K562 (cell line): ENCODE measurements around the gene NPHP1. TPM values are rescaled to one million over a fixed set of nuclear protein-coding genes. Genes with fewer than 3 reads are reported as not detected.
"Not testable (repeated sequence)": the region's sequence is repeated elsewhere in the genome, so short reads cannot be mapped to it uniquely, and the experiment has no call there.

ENCODE experiments used
- ATAC-seq: fragments of 200-7000 bp; cut with Tn5 transposase; 3 replicates; pipeline ENCODE4 v1.9.1; 2020; ENCODE audit warnings: moderate library complexity
- BruUV-seq: library from RNA; stranded (reverse); fragments of 400-500 nt; replicated peaks from 2 replicates; lab custom pipeline; 2021; lab: Mats Ljungman, UMichigan
- CTCF ChIA-PET: fragments of 300-600 bp; formaldehyde crosslinking; extraction: SDS; loops from one replicate; lab custom pipeline; 2021; ENCODE audit warnings: low intra/inter-chr PET ratio; lab: Yijun Ruan, JAX
- POLR2A ChIA-PET: fragments of 300-600, 350-650 bp; sonication (Branson Sonifier 250); formaldehyde crosslinking; extraction: SDS; loops from one replicate; lab custom pipeline; 2021; ENCODE audit warnings: antibody characterized with exemption, inconsistent platforms; lab: Yijun Ruan, JAX
- DNase-seq, 4 experiments: peaks; one replicate each; pipeline versions ENCODE4 v3.0.0 to v3.0.0-alpha.2; 2011 to 2018; ENCODE audit warnings: low spot score in 3 of 4, mixed read lengths in 3 of 4; ENCODE audit errors: extremely low read depth in 1 of 4
- FAIRE-seq: peaks from 2 replicates; lab custom pipeline; 2011; peaks lifted over from hg19 to GRCh38; lab: Jason Lieb, UNC
- H2AFZ ChIP-seq: 2 replicates; pipeline ENCODE4 v1.6.0; 2011; ENCODE audit warnings: low read depth, low read length, control low read depth, inconsistent platforms
- H3K27ac ChIP-seq: fragments of 200-600 bp; 3 replicates; pipeline ENCODE4 v1.8.0; 2011; ENCODE audit warnings: low read depth, mild to moderate bottlenecking, control low read depth, inconsistent platforms, low read length, moderate library complexity, mixed read lengths; ENCODE audit errors: extremely low read depth
- H3K27me3 ChIP-seq, 2 experiments: fragments of 300-600 bp in 1 of 2; 2 replicates in 1 of 2; 3 replicates in 1 of 2; pipeline versions ENCODE4 v1.6.0 to v1.8.0; 2011; ENCODE audit warnings: inconsistent platforms in 2 of 2, low read length in 2 of 2, mild to moderate bottlenecking in 1 of 2, mixed read lengths in 1 of 2, moderate library complexity in 1 of 2; ENCODE audit not compliant: control insufficient read depth in 2 of 2, insufficient read depth in 2 of 2
- H3K36me3 ChIP-seq: fragments of 300-600 bp; 3 replicates; pipeline ENCODE4 v1.8.0; 2011; ENCODE audit warnings: mild to moderate bottlenecking, low read length, inconsistent platforms; ENCODE audit not compliant: control insufficient read depth, insufficient read depth
- H3K4me1 ChIP-seq, 2 experiments: fragments of 200-600 bp in 1 of 2; replicated peaks in 1 of 2; 2 replicates in 1 of 2; 3 replicates in 1 of 2; pipeline versions ENCODE4 v1.5.1 to v1.8.0; 2011; ENCODE audit warnings: inconsistent platforms in 2 of 2, low read length in 2 of 2, mild to moderate bottlenecking in 1 of 2, mixed read lengths in 1 of 2, moderate library complexity in 1 of 2; ENCODE audit not compliant: control insufficient read depth in 2 of 2, insufficient read depth in 2 of 2
- H3K4me2 ChIP-seq: 2 replicates; pipeline ENCODE4 v1.6.1; 2011; ENCODE audit warnings: low read length, control low read depth, inconsistent platforms, mixed read lengths; ENCODE audit not compliant: insufficient read depth
- H3K4me3 ChIP-seq: fragments of 200-600 bp; sonication (generic), shearing (Covaris generic); 2 replicates; pipeline ENCODE4 v1.5.1; 2016; ENCODE audit warnings: control low read depth, inconsistent platforms
- H3K79me2 ChIP-seq: fragments of 200-600 bp; 3 replicates; pipeline ENCODE4 v1.8.0; 2011; ENCODE audit warnings: low read length, inconsistent platforms; ENCODE audit not compliant: control insufficient read depth, insufficient read depth
- H3K9ac ChIP-seq, 2 experiments: 2 replicates each; pipeline versions ENCODE4 v1.6.0 to v1.6.1; 2011; ENCODE audit warnings: low read depth in 2 of 2, low read length in 2 of 2, control low read depth in 1 of 2, inconsistent platforms in 1 of 2, mild to moderate bottlenecking in 1 of 2, mixed read lengths in 1 of 2; ENCODE audit not compliant: insufficient read depth in 1 of 2
- H3K9me1 ChIP-seq: one replicate; pipeline ENCODE4 v1.6.0; 2011; ENCODE audit warnings: inconsistent platforms, mild to moderate bottlenecking, low read length, moderate library complexity; ENCODE audit not compliant: control insufficient read depth, insufficient read depth
- H3K9me3 ChIP-seq: replicated peaks from 2 replicates; pipeline ENCODE4 v1.5.1; 2011; ENCODE audit warnings: low read depth, low read length, inconsistent platforms; ENCODE audit not compliant: control insufficient read depth, insufficient read depth
- H4K20me1 ChIP-seq: replicated peaks from 2 replicates; pipeline ENCODE4 v1.6.1; 2011; ENCODE audit warnings: low read length, inconsistent platforms, mixed read lengths; ENCODE audit not compliant: control insufficient read depth, insufficient read depth
- WGBS: fragments of 100-300 bp; shearing (Covaris generic); methylation state at CpG from one replicate; pipeline ENCODE4 v1.1.6; 2016; ENCODE audit warnings: low coverage, mixed read lengths; ENCODE audit not compliant: insufficient coverage; ENCODE audit errors: missing lambda C conversion rate; 5-methylcytosine and 5-hydroxymethylcytosine counted together
- in situ Hi-C: fragments of 300-500 bp; cut with MboI; formaldehyde crosslinking; loops from 4 replicates; pipeline ENCODE4 v1.15.0; 2018; ENCODE audit warnings: inconsistent platforms, mixed read lengths
- intact Hi-C: fragments of 100-400 bp; cut with micrococcal nuclease; formaldehyde crosslinking; loops from 2 replicates; pipeline ENCODE4 v1.14.2; 2022
- polyA plus RNA-seq, 8 experiments: library from polyadenylated mRNA; depleted of rRNA in 4 of 8; stranded (reverse) in 5 of 8; unstranded in 3 of 8; fragments of >200 nt; fragmentation: Nextera tagmentation in 2 of 8; fragmentation: Illumina TruSeq in 1 of 8; extraction: Ambion mirVana in 2 of 8; extraction: Trizol in 1 of 8; gene quantifications; 2 replicates each; pipeline versions ENCODE4 v1.2.1 to v1.2.3, GENCODE V29; 2011 to 2014; ENCODE audit warnings: inconsistent platforms in 1 of 8, missing spikeins in 1 of 8
- total RNA-seq, 7 experiments: library from RNA; depleted of rRNA in 6 of 7; stranded (reverse); fragments of >200 nt in 6 of 7; fragmentation: Illumina TruSeq in 2 of 7; extraction: Trizol in 2 of 7; gene quantifications; 2 replicates each; pipeline versions ENCODE4 v1.2.1 to v1.2.3, GENCODE V29; 2011 to 2021; ENCODE audit warnings: low replicate concordance in 1 of 7

The NPHP1 gene
- total and polyA plus RNA-seq, 9 of the 15 experiments (the other 6 are each of a cell fraction or from before 2014, with no cell fraction given) = 0.11 to 0.32 (median 0.20) TPM; not detected in 5

DNA sequence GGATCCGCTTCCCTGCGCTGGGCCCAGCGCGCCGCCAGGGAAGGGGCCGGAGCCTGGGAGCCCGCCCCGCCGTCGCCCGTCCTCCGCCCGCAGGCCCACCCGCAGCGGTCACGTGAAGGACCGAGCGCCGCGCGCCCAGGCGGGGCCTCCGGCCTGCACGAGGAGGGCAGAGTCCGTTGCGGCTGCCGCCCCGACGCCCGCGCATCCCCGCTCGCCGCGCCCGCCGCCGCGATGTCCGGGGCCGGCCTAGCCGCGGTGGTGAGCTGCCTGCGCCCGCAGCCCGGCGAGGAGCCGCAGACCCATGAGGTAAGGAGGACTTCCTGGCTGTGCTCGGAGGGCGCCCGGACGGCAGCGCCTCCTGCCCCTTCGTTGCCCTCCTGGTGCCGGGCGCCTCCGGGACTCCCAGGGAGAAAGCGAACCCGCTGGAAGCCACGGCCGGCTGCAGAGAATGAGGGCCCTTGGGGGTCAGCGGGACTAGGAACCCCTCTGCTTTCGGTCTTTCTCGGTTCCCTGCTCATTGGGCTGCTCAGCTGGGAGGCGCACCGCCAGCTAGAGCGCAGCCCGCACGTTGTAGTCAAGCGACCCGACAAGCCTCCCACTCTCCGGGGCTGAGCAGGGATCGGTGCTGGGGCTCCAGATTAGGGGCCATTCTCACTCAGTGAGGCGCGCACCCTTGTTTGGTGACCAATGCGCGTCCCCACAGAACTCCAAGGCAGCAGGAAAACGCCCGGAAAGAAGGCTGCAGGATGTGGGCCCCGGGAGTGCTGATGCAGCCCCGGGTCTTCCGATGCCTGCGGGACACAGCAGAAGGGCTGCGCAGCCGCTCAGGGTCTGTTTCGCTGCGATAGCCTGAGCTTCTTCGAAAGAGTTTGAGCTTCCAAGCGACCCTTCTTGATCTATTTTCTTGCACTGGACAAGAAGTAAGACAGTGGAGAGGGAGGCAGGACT, 40.9 kb upstream of the NPHP1 start:
- in situ Hi-C loops, H4K20me1 ChIP-seq, H3K27ac ChIP-seq, ATAC-seq, H2AFZ ChIP-seq, CTCF ChIA-PET, H3K9ac ChIP-seq, H3K79me2 ChIP-seq, H3K4me3 ChIP-seq, intact Hi-C loops, H3K36me3 ChIP-seq, DNase-seq, H3K4me2 ChIP-seq, BruUV-seq, H3K9me3 ChIP-seq, POLR2A ChIA-PET, H3K27me3 ChIP-seq, H3K4me1 ChIP-seq, FAIRE-seq, H3K9me1 ChIP-seq: not testable (repeated sequence)
- no CpG with 5 or more reads among the region's 89 CpGs for WGBS

- H3K27ac ChIP-seq, CTCF ChIA-PET, H2AFZ ChIP-seq, ATAC-seq, BruUV-seq, H3K27me3 ChIP-seq, H3K4me2 ChIP-seq, H4K20me1 ChIP-seq, POLR2A ChIA-PET, H3K4me1 ChIP-seq, intact Hi-C loops, FAIRE-seq, DNase-seq, H3K9ac ChIP-seq, in situ Hi-C loops, H3K9me3 ChIP-seq, H3K4me3 ChIP-seq, H3K79me2 ChIP-seq, H3K9me1 ChIP-seq, H3K36me3 ChIP-seq: not testable (repeated sequence)
- 0% methylated on average over 1 of the region's 3 CpGs for WGBS
These were observed 38.5 kb upstream of the NPHP1 start for GRCh38 chr2:110243283-110243682.

DNA sequence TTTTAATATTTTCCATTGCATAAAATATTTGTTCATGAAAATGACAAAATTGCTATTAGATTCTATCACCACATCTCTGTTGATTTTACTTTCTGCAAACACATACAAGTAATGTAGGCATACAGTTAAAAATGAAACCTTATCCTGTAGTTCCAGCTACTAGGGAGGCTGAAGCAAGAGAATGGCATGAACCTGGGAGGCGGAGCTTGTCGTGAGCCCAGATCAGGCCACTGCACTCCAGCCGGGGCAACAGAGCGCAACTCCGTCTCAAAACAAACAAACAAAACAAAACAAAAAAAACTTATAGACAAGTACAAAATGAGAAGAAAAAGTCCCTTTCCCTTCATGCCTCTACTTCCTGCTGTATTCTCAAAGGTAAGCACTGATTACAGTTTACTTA, 29.7 kb upstream of the NPHP1 start:
- in situ Hi-C loops = not testable (repeated sequence)

More for the DNA sequence above, 29.7 kb upstream of the NPHP1 start:
- BruUV-seq, H3K27ac ChIP-seq, H3K9me1 ChIP-seq, H3K4me2 ChIP-seq, FAIRE-seq, H3K36me3 ChIP-seq, POLR2A ChIA-PET, H3K79me2 ChIP-seq, CTCF ChIA-PET, ATAC-seq, H3K27me3 ChIP-seq, H2AFZ ChIP-seq, H3K4me3 ChIP-seq, DNase-seq, H3K9ac ChIP-seq, H3K4me1 ChIP-seq, intact Hi-C loops, H4K20me1 ChIP-seq, H3K9me3 ChIP-seq: not testable (repeated sequence)
- 0% methylated on average over 5 of the region's 5 CpGs for WGBS
